K562 (cell line): ENCODE results near the gene HCN3. TPM values are rescaled to one million over a fixed set of nuclear protein-coding genes. Genes with fewer than 3 reads are reported as not detected.
A peak's percentile ranks its signal among the peaks of the same experiment; 100 is the strongest.

Experiments used
- ADNP ChIP-seq: fragments of 200-800 bp; sonication (Bioruptor generic); IDR thresholded peaks from 2 replicates; pipeline ENCODE4 v1.6.1; 2016; ENCODE audit warnings: missing genetic modification characterization, missing compliant biosample characterization
- CCNT2 ChIP-seq: IDR thresholded peaks from 2 replicates; pipeline ENCODE4 v1.6.1; 2011; ENCODE audit warnings: borderline replicate concordance, low read depth, mild to moderate bottlenecking, moderate library complexity, mixed read lengths, low read length; ENCODE audit not compliant: insufficient read length; ENCODE audit errors: extremely low read depth
- DIDO1 ChIP-seq: fragments of 450-650 bp; IDR thresholded peaks from 2 replicates; pipeline ENCODE4 v1.6.1; 2016; ENCODE audit warnings: low read depth, missing biosample characterization, missing genetic modification characterization
- GTF2F1 ChIP-seq: IDR thresholded peaks from 2 replicates; pipeline ENCODE4 v1.6.1; 2011; ENCODE audit warnings: low read depth, low read length, improper control_type of control experiment
- KLF16 ChIP-seq: IDR thresholded peaks from 2 replicates; pipeline ENCODE4 v1.6.1; 2016; ENCODE audit warnings: antibody characterized with exemption
- LCOR ChIP-seq: sonication (generic); formaldehyde crosslinking; IDR thresholded peaks from 2 replicates; pipeline ENCODE4 v1.8.0; 2022; ENCODE audit warnings: mild to moderate bottlenecking, missing genetic modification reagents
- MAZ ChIP-seq, 2 experiments: fragments of 450-650 bp in 1 of 2; sonication (generic) in 1 of 2; formaldehyde crosslinking; IDR thresholded peaks in 1 of 2; conservative IDR thresholded peaks in 1 of 2; 2 replicates each; pipeline versions ENCODE4 v1.4.0 to v1.5.0; 2020; ENCODE audit warnings: mild to moderate bottlenecking in 1 of 2, missing genetic modification reagents in 1 of 2
- MYNN ChIP-seq, 2 experiments: sonication (generic); formaldehyde crosslinking in 1 of 2; IDR thresholded peaks; 2 replicates each; pipeline versions ENCODE4 v1.5.0 to v1.6.1; 2016 to 2020; ENCODE audit warnings: antibody characterized with exemption in 1 of 2, missing genetic modification reagents in 1 of 2
- NFE2L1 ChIP-seq: fragments of 450-650 bp; IDR thresholded peaks from 2 replicates; pipeline ENCODE4 v1.6.1; 2016; ENCODE audit warnings: missing genetic modification characterization, low read depth, mild to moderate bottlenecking, missing compliant biosample characterization, moderate library complexity, borderline replicate concordance
- NR4A1 ChIP-seq, 2 experiments: fragments of 250-450 bp in 1 of 2; fragments of 450-650 bp in 1 of 2; sonication (Bioruptor Pico) in 1 of 2; IDR thresholded peaks; 2 replicates each; pipeline versions ENCODE4 v1.4.0 to v1.6.1; 2016 to 2020; ENCODE audit warnings: mild to moderate bottlenecking in 2 of 2, missing compliant biosample characterization in 1 of 2, missing genetic modification characterization in 1 of 2, moderate library complexity in 1 of 2
- POU5F1 ChIP-seq: fragments of 150-350 bp; IDR thresholded peaks from 2 replicates; pipeline ENCODE4 v1.6.1; 2014; ENCODE audit warnings: borderline replicate concordance, low read length, low read depth, mild to moderate bottlenecking; ENCODE audit not compliant: partially characterized antibody
- RAD51 ChIP-seq: fragments of 450-650 bp; IDR thresholded peaks from 2 replicates; pipeline ENCODE4 v1.7.1; 2016; ENCODE audit warnings: low read depth, mild to moderate bottlenecking, borderline replicate concordance
- ZC3H4 ChIP-seq: sonication (generic); formaldehyde crosslinking; IDR thresholded peaks from 2 replicates; pipeline ENCODE4 v1.9.0; 2021; ENCODE audit warnings: missing genetic modification reagents, borderline replicate concordance
- ZKSCAN1 ChIP-seq: fragments of 150-350 bp; IDR thresholded peaks from 2 replicates; pipeline ENCODE4 v1.6.1; 2016; ENCODE audit warnings: low read depth, low read length
- ZNF24 ChIP-seq: fragments of 450-650 bp; IDR thresholded peaks from 2 replicates; pipeline ENCODE4 v1.6.1; 2016
- ZNF253 ChIP-seq: fragments of 250-450 bp; sonication (Bioruptor Pico); conservative IDR thresholded peaks from 2 replicates; pipeline ENCODE4 v1.6.1; 2021; ENCODE audit warnings: mild to moderate bottlenecking
- ZNF311 ChIP-seq: fragments of 250-450 bp; sonication (Bioruptor Pico); IDR thresholded peaks from 2 replicates; pipeline ENCODE4 v1.4.0; 2020; ENCODE audit warnings: mild to moderate bottlenecking, moderate library complexity
- ZNF507 ChIP-seq: conservative IDR thresholded peaks from 2 replicates; pipeline ENCODE4 v1.6.1; 2017; ENCODE audit warnings: missing genetic modification characterization, missing compliant biosample characterization
- ZNF561 ChIP-seq: fragments of 450-650 bp; formaldehyde crosslinking; conservative IDR thresholded peaks from 2 replicates; pipeline ENCODE4 v1.4.0; 2020; ENCODE audit warnings: mild to moderate bottlenecking, moderate library complexity
- polyA plus RNA-seq, 8 experiments: library from polyadenylated mRNA; depleted of rRNA in 4 of 8; stranded (reverse) in 5 of 8; unstranded in 3 of 8; fragments of >200 nt; fragmentation: Nextera tagmentation in 2 of 8; fragmentation: Illumina TruSeq in 1 of 8; extraction: Ambion mirVana in 2 of 8; extraction: Trizol in 1 of 8; gene quantifications; 2 replicates each; pipeline versions ENCODE4 v1.2.1 to v1.2.3, GENCODE V29; 2011 to 2014; ENCODE audit warnings: inconsistent platforms in 1 of 8, missing spikeins in 1 of 8
- total RNA-seq, 7 experiments: library from RNA; depleted of rRNA in 6 of 7; stranded (reverse); fragments of >200 nt in 6 of 7; fragmentation: Illumina TruSeq in 2 of 7; extraction: Trizol in 2 of 7; gene quantifications; 2 replicates each; pipeline versions ENCODE4 v1.2.1 to v1.2.3, GENCODE V29; 2011 to 2021; ENCODE audit warnings: low replicate concordance in 1 of 7
- TF ChIP-seq, protein P1 (sequence below): fragments of 250-450 bp; sonication (Bioruptor Pico); IDR thresholded peaks from 2 replicates; pipeline ENCODE4 v1.5.0; 2021
- TF ChIP-seq, protein P2 (sequence below): fragments of 250-450 bp; sonication (Bioruptor Pico); IDR thresholded peaks from 2 replicates; pipeline ENCODE4 v1.8.0; 2021; ENCODE audit warnings: mild to moderate bottlenecking, moderate library complexity
- TF ChIP-seq, protein P3 (sequence below): fragments of 450-650 bp; IDR thresholded peaks from 2 replicates; pipeline ENCODE4 v1.6.1; 2016
- TF ChIP-seq, protein P4 (sequence below): fragments of 450-650 bp; conservative IDR thresholded peaks from 2 replicates; pipeline ENCODE4 v1.6.1; 2016; ENCODE audit warnings: missing genetic modification characterization, low read depth, mild to moderate bottlenecking, control low read depth, missing compliant biosample characterization

HCN3 gene
- total and polyA plus RNA-seq, 9 of the 15 experiments (the other 6 are each of a cell fraction or from before 2014, with no cell fraction given), result 0.91 to 9.7 (median 3.9) TPM

DNA sequence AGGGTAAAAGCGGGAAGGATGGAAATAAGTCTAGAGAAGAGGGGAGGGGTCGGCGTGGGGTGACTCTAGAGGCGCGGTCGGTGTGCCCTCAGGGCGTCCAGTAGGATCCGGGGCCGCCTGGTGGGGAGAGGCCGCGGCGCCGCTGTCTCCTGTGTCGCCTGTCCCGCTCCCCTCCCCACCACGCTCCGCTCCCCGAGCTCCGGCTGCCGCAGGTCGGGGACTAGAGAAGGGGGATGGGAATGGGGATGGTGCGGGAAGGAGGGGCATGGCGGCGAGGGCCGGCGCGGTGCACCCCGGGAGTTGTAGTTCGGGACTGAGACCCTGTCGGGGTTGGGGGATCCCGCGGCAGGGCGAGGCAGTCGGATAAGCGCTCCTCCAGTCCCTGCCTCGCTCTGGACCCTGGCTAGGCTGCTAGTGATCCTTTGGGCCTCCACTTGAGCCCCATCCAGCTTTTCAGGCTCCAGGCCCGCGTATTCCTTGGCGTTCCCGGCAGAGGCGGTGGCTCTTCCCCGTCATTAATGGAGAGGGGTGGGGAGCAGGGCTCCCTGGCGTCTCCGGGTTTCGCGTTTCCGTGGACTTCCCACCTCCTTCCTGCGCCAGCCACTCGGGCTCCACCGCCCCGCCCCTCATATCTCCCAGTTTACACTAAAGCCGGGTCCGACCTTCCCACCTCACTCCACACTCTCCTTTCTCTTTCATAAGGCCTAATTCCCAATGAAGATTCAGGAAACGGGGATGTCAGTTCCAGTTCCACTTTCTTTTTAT is 21.8 kb upstream of the HCN3 start, which contains the start of gene ENTREP3 (continued):
- TF ChIP-seq GTF2F1 (no peak), ZNF24 (no peak), RAD51 (no peak), ZKSCAN1 (no peak; the same call in 1 of the 2 replicates), ZNF253 (CRISPR knock-in tag) (no peak), ZNF561 (no peak), ZNF507 (no peak), MYNN (IDR thresholded peaks at IDR 0.05) (no peak), MYNN (CRISPR knock-in tag; IDR thresholded peaks at IDR 0.05) (no peak), NFE2L1 (no peak), NR4A1 (CRISPR knock-in tag; IDR thresholded peaks at IDR 0.05) (0 out of 2 replicates have a peak, but pooled peaks have one; percentile 29), NR4A1 (tag; IDR thresholded peaks at IDR 0.05) (no peak), CCNT2 (peak; percentile 37), DIDO1 (tag) (no peak), POU5F1 (no peak), ADNP (no peak), MAZ (CRISPR knock-in tag; conservative IDR thresholded peaks at IDR 0.05 in 1 of 2, IDR thresholded peaks at IDR 0.05 in 1 of 2) (peak; percentile 83 to 93), LCOR (no peak), KLF16 (no peak), ZNF311 (CRISPR knock-in tag) (no peak), ZC3H4 (CRISPR knock-in tag) (no peak)
- TF ChIP-seq, protein P1, sequence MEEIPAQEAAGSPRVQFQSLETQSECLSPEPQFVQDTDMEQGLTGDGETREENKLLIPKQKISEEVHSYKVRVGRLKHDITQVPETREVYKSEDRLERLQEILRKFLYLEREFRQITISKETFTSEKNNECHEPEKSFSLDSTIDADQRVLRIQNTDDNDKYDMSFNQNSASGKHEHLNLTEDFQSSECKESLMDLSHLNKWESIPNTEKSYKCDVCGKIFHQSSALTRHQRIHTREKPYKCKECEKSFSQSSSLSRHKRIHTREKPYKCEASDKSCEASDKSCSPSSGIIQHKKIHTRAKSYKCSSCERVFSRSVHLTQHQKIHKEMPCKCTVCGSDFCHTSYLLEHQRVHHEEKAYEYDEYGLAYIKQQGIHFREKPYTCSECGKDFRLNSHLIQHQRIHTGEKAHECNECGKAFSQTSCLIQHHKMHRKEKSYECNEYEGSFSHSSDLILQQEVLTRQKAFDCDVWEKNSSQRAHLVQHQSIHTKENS, result no peak
- TF ChIP-seq, protein P2, sequence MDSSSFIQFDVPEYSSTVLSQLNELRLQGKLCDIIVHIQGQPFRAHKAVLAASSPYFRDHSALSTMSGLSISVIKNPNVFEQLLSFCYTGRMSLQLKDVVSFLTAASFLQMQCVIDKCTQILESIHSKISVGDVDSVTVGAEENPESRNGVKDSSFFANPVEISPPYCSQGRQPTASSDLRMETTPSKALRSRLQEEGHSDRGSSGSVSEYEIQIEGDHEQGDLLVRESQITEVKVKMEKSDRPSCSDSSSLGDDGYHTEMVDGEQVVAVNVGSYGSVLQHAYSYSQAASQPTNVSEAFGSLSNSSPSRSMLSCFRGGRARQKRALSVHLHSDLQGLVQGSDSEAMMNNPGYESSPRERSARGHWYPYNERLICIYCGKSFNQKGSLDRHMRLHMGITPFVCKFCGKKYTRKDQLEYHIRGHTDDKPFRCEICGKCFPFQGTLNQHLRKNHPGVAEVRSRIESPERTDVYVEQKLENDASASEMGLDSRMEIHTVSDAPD (CRISPR knock-in tag), result no peak
- TF ChIP-seq, protein P3, sequence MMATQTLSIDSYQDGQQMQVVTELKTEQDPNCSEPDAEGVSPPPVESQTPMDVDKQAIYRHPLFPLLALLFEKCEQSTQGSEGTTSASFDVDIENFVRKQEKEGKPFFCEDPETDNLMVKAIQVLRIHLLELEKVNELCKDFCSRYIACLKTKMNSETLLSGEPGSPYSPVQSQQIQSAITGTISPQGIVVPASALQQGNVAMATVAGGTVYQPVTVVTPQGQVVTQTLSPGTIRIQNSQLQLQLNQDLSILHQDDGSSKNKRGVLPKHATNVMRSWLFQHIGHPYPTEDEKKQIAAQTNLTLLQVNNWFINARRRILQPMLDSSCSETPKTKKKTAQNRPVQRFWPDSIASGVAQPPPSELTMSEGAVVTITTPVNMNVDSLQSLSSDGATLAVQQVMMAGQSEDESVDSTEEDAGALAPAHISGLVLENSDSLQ, result no peak
- TF ChIP-seq, protein P4, sequence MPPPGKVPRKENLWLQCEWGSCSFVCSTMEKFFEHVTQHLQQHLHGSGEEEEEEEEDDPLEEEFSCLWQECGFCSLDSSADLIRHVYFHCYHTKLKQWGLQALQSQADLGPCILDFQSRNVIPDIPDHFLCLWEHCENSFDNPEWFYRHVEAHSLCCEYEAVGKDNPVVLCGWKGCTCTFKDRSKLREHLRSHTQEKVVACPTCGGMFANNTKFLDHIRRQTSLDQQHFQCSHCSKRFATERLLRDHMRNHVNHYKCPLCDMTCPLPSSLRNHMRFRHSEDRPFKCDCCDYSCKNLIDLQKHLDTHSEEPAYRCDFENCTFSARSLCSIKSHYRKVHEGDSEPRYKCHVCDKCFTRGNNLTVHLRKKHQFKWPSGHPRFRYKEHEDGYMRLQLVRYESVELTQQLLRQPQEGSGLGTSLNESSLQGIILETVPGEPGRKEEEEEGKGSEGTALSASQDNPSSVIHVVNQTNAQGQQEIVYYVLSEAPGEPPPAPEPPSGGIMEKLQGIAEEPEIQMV (tag), result no peak
